Stimulated activated CD4-positive, alpha-beta T cell treated with anti-CD3 and anti-CD28 coated beads, TNF-alpha, amount 100 ng/mL, for 4 hours (primary cell): ENCODE measurements around the gene TPD52L1.
A peak's percentile ranks its signal among the peaks of the same experiment; 100 is the strongest.
"Not testable (repeated sequence)": the region's sequence is repeated elsewhere in the genome, so short reads cannot be mapped to it uniquely, and the experiment has no call there.

ENCODE experiments used
- DNase-seq, 3 experiments: peaks; one replicate each; pipeline ENCODE4 v3.0.0-alpha.2; 2020; ENCODE audit warnings: low read depth in 3 of 3

The TPD52L1 gene

GRCh38 chr6:125269328-125269985, 115.9 kb downstream of the TPD52L1 start:
- DNase-seq, result no peak

DNA sequence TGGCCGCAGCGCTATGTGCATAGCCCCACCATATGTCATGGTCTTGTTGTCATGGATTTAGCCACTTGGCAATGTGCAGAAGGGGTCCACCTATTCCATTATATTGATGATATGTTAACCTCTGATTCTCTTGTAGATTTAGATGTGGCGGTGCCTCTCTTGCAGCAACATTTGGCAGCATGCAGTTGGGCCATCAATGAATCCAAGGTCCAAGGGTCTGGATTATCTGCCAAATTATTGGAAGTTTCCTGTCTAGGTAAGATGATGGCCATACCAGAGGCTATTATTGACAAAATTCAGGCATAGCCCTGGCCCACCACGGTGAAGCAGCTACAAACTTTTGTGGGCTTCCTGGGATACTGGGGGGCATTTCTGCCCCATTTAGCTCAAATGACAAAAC, 116.8 kb downstream of the TPD52L1 start:
- DNase-seq, result no peak

GRCh38 chr6:125271486-125272159, 118.0 kb downstream of the TPD52L1 start:
- no peak for DNase-seq

DNA sequence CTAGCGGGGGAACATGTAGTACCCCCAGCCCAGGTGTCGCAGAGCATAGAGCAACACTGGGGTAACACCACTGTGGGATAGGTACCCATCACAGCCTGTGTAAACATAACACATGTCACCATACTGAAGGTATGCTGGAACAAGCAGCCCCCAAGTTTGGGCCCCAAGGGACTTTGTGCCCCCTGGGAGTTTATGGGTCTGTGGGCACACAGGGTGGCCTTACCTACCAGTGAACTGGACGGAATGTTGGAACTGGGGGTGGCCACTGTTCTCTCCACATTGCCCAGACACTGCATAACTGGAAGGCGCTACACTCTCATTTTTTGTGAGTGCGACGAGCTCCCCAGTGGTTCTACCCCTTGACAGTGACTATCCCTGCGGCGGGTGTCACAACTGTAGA, 119.7 kb downstream of the TPD52L1 start:
- no peak for DNase-seq

- DNase-seq, result no peak
These were observed 120.4 kb downstream of the TPD52L1 start for GRCh38 chr6:125273965-125274364.

GRCh38 chr6:125274935-125275334, 121.4 kb downstream of the TPD52L1 start:
- no peak for DNase-seq

- no peak for DNase-seq
These were observed 122.2 kb downstream of the TPD52L1 start for GRCh38 chr6:125275779-125276178.

DNA sequence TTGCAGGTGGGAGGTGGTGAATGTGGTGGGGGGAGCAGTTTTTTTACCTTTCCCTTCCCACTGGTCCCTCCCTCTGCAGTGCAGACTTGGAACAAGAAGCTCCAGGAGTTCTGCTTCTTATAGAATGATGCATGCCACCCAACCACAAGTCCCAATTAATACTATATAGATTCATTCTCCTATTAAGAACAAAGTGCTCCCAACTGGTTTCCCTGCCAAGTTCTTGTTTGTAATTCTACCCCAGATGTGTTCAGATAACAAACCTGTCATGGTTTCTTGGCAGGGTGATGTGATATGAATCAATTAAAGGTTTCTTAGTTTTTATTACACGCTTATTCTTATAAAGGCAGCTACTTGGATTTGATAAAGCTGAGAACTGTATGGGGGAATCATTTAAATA, 124.3 kb downstream of the TPD52L1 start:
- no peak for DNase-seq

DNA sequence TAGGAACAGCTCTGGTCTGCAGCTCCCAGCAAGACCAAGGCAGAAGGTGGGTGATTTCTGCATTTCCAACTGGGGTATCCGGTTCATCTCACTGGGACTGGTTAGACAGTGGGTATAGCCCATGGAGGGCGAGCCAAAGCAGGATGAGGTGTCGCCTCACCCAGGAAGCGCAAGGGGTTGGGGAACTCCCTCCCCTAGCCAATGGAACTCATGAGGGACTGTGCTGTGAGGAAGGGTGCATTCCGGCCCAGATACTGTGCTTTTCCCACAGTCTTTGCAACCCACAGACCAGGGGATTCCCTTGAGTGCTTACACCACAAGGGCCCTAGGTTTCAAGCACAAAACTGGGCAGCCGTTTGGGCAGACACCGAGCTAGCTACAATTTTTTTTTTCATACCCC, 126.4 kb downstream of the TPD52L1 start:
- no peak for DNase-seq

GRCh38 chr6:125280370-125281035, 126.9 kb downstream of the TPD52L1 start:
- DNase-seq, result not testable (repeated sequence)

GRCh38 chr6:125282470-125282869, 128.9 kb downstream of the TPD52L1 start:
- not testable (repeated sequence) for DNase-seq

GRCh38 chr6:125285353-125285752, 131.8 kb downstream of the TPD52L1 start:
- DNase-seq, result no peak

- no peak for DNase-seq
These were observed 132.4 kb downstream of the TPD52L1 start for GRCh38 chr6:125285936-125286335.

DNA sequence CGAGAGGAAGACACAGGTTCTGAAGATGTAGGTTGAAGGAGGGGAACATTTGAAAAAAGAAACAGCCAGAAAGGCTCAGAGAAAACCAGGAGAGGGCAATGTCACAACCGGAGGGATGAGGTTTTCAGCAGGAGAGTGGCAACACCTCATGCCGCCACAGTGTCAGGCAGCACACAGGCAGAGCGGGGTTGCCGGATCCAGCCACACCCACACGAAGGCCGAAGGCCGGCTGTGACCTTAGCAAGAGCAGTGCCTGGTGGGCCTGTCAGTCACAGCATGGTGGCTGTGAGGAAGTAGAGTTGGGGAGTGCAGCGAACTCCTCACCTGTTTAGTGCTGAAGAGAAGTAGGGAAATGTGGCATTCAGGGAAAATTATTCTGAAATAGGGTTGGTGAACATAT, 134.1 kb downstream of the TPD52L1 start:
- no peak for DNase-seq

GRCh38 chr6:125293587-125293986, 140.0 kb downstream of the TPD52L1 start:
- no peak for DNase-seq

DNA sequence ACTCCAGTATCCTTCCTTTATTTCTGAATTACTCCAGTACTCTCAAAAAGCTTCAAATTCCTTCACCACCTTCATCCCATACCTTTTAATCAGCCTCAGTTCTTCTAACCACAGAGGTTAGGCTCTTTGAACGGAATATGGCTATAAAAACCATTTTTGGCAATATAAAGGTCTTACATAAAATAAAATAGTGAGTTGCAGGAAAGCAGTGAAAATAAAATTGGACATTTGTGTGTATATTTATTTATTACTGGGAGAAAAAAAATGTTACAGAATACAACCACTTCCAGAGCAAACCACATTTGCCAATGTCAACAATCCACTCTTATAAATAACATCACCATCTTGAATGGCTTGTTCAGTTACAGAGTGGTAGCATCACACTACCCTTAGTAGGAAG, 140.5 kb downstream of the TPD52L1 start:
- DNase-seq, result no peak

DNA sequence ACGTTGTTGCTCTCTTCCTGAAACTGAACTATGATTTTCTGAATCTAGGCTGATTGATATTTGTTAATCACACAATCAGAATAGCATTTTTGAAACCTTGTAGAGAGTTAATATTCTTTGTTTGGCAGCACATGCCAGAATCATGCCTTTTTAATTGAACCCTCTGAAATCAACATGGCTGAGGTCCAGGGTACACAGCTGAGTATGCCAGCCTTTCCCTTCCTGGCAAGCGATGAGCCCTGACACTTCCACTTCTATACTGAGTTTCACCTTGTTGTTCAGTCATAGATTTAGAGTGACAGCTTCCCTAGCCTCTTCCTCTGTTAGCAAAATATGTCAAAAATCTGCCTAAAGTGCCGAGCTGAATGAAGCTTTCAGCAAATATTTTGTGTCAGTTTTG, 141.4 kb downstream of the TPD52L1 start:
- DNase-seq, result no peak

DNA sequence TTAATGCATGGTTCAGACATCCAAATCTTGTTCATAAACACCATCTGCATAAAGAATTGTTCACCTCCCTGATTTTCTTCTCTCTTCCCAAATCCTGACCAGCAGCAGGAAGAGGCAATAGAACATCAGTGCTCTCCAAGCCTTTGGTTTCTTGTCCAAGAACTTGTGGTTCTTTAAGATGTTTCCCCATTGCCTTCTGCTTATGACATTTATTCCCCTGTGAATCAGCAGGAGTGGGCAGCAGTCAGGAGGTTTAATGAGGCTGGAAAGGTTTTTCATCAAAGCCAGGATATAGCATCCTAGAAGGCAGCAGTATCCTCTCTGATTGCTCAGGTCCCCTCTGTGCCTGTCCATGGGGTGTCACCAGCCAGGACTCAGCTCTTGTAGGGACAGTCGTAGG, 142.9 kb downstream of the TPD52L1 start:
- no peak for DNase-seq

- DNase-seq, result no peak
These were observed 145.7 kb downstream of the TPD52L1 start for GRCh38 chr6:125299257-125299656.

- no peak for DNase-seq
These were observed 147.4 kb downstream of the TPD52L1 start for GRCh38 chr6:125300992-125301434.

DNA sequence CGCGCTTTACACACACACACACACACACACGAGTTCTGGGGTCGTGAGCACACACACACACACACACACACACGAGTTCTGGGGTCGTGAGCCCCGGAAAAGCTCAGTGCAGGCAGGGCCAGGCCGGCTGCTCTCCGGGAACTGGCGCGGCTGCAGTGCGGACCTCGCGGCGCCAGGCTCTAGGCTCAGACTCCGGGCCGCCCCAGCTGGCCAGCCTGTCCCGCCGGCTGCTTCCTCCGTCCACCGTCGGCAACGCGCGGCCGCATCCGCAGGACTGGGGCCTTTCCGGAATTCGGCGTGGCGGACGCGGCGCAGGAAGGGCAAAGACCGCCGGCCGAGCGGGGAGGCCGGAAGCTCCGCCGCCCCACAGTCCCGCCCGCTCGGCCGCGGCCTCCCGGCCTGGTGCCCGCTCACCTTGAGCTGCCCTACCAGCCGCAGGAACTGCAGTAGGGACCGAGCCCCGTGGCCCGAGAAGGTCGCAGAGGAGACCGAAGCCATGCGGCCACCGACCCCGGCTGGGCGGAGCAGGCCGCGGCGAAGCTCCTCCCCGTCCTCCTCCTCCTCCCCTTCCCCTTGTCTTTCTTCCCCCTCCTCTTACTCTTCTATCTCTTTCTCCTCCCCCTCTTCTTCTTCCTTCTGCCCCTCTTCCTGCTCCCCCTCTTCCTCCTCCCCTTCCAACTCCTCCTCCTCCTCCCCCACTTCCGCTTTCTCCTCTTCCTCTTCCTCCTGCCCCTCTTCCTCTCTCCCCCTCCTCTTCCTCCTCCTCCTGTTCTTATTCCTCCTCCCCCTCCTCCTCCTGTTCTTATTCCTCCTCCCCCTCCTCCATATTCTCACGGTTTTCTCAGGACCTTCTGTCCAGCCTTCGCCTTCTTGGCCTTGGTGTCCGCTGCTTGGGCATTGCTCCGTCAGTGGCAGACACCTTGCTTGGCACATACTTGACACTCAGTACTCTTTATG, 148.1 kb downstream of the TPD52L1 start, which contains the start of gene HDDC2:
TSS of gene HDDC2 (minus strand) at position 533 of the 957 bp plus-strand sequence. CDS start at position 498, 35 bp downstream.
- DNase-seq, result peak; percentile 29 to 47 (median 45)
